ENCODE results near the gene CALN1.

GRCh38 chr7:72140566-72140965, 271.6 kb downstream of the CALN1 start:
- TF ChIP-seq TAF1 (IDR thresholded peaks at IDR 0.05; ENCODE audit: borderline replicate concordance, low read depth, low read length), result no peak
- TF ChIP-seq POLR2A (IDR thresholded peaks at IDR 0.05; ENCODE audit: low read depth, low read length), result no peak
- TF ChIP-seq POLR2AphosphoS5 (IDR thresholded peaks at IDR 0.05; ENCODE audit: low read depth, low read length), result no peak
